EL (cell line): ENCODE results near the gene HNRNPL.
A peak's percentile ranks its signal among the peaks of the same experiment; 100 is the strongest.
"Not testable (repeated sequence)": the region's sequence is repeated elsewhere in the genome, so short reads cannot be mapped to it uniquely, and the experiment has no call there.

Experiments
- DNase-seq: peaks from one replicate; pipeline ENCODE4 v3.0.0-alpha.2; 2016

Gene HNRNPL

GRCh38 chr19:38849860-38850435 is at the start of gene HNRNPL:
Gene HNRNPL (minus strand): TSS chr19:38849986. CDS start chr19:38849966, 20 bp downstream.
- DNase-seq = peak; percentile 100

GRCh38 chr19:38898788-38899446 is 49.1 kb upstream of the HNRNPL start:
- DNase-seq = peak; percentile 16

GRCh38 chr19:38894968-38895367 is 45.2 kb upstream of the HNRNPL start:
- DNase-seq = no peak

GRCh38 chr19:38893341-38893771 is 43.6 kb upstream of the HNRNPL start:
- no peak for DNase-seq

- no peak for DNase-seq
These were observed 43.1 kb upstream of the HNRNPL start for GRCh38 chr19:38892841-38893240.

- DNase-seq = no peak
These were observed 42.0 kb upstream of the HNRNPL start for GRCh38 chr19:38891771-38892170.

- DNase-seq = no peak
These were observed 40.9 kb upstream of the HNRNPL start for GRCh38 chr19:38890686-38891085.

- no peak for DNase-seq
These were observed 40.0 kb upstream of the HNRNPL start for GRCh38 chr19:38889803-38890202.

GRCh38 chr19:38888876-38889275 is 39.1 kb upstream of the HNRNPL start:
- no peak for DNase-seq

GRCh38 chr19:38884691-38885090 is 34.9 kb upstream of the HNRNPL start:
- DNase-seq = not testable (repeated sequence)

- no peak for DNase-seq
These were observed 33.5 kb upstream of the HNRNPL start for GRCh38 chr19:38883286-38883685.

GRCh38 chr19:38880882-38881609 is 31.3 kb upstream of the HNRNPL start:
- DNase-seq = no peak

- no peak for DNase-seq
These were observed 30.5 kb upstream of the HNRNPL start for GRCh38 chr19:38880076-38880881.

- no peak for DNase-seq
These were observed 29.6 kb upstream of the HNRNPL start for GRCh38 chr19:38879400-38879751.

- no peak for DNase-seq
These were observed 29.0 kb upstream of the HNRNPL start for GRCh38 chr19:38878575-38879399.

GRCh38 chr19:38877781-38878574 is 28.2 kb upstream of the HNRNPL start, which contains the start of gene RINL:
Gene RINL (minus strand): TSS chr19:38878275. CDS start chr19:38876742, 1,533 bp downstream.
- no peak for DNase-seq

- no peak for DNase-seq
These were observed 26.0 kb upstream of the HNRNPL start for GRCh38 chr19:38875656-38876395.

GRCh38 chr19:38873400-38873799 is 23.6 kb upstream of the HNRNPL start:
- not testable (repeated sequence) for DNase-seq

GRCh38 chr19:38870612-38871011 is 20.8 kb upstream of the HNRNPL start:
- no peak for DNase-seq

GRCh38 chr19:38869836-38870607 is 20.2 kb upstream of the HNRNPL start:
- DNase-seq = peak; percentile 77
